IMR-90 (cell line): ENCODE results near the gene IL36B. TPM values are rescaled to one million over a fixed set of nuclear protein-coding genes. Genes with fewer than 3 reads are reported as not detected.

ENCODE experiments used
- ATAC-seq: fragments of 200-7000 bp; cut with Tn5 transposase; 2 replicates; pipeline ENCODE4 v1.9.1; 2020; ENCODE audit warnings: low read depth, mild to moderate bottlenecking, moderate library complexity
- BruUV-seq: library from RNA; stranded (reverse); fragments of 400-500 nt; replicated peaks from 2 replicates; lab custom pipeline; 2021; lab: Mats Ljungman, UMichigan
- CTCF ChIA-PET: fragments of 300-600 bp; formaldehyde crosslinking; extraction: SDS; loops from one replicate; lab custom pipeline; 2021; ENCODE audit warnings: antibody characterized with exemption; lab: Yijun Ruan, JAX
- POLR2A ChIA-PET: fragments of 300-600 bp; sonication (Branson Sonifier 250); formaldehyde crosslinking; loops from one replicate; lab custom pipeline; 2022; ENCODE audit warnings: antibody characterized with exemption; ENCODE audit not compliant: unreplicated experiment; lab: Charles Lee
- DNase-seq: peaks from one replicate; pipeline ENCODE4 v3.0.0; 2013
- H2AFZ ChIP-seq: replicated peaks from 2 replicates; pipeline ENCODE3; 2013; ENCODE audit warnings: low read length, mild to moderate bottlenecking; ENCODE audit not compliant: poor library complexity
- H2AK5ac ChIP-seq: 2 replicates; pipeline ENCODE4 v1.6.1; 2013; ENCODE audit warnings: low read depth, low read length, inconsistent platforms
- H2AK9ac ChIP-seq: replicated peaks from 2 replicates; pipeline ENCODE3; 2013; ENCODE audit warnings: mild to moderate bottlenecking, low read depth, low read length, moderate library complexity; ENCODE audit not compliant: poor library complexity
- H2BK120ac ChIP-seq: 2 replicates; pipeline ENCODE4 v1.6.1; 2013; ENCODE audit warnings: low read depth, low read length, inconsistent platforms
- H2BK15ac ChIP-seq: 3 replicates; pipeline ENCODE4 v1.6.1; 2013; ENCODE audit warnings: low read depth, low read length, inconsistent platforms
- H2BK20ac ChIP-seq: 2 replicates; pipeline ENCODE4 v1.6.1; 2013; ENCODE audit warnings: low read depth, mild to moderate bottlenecking, inconsistent platforms, low read length, moderate library complexity
- H2BK5ac ChIP-seq: 2 replicates; pipeline ENCODE4 v1.6.1; 2013; ENCODE audit warnings: mild to moderate bottlenecking, low read depth, low read length, inconsistent platforms; ENCODE audit not compliant: poor library complexity, severe bottlenecking
- H3K14ac ChIP-seq: replicated peaks from 2 replicates; pipeline ENCODE4 v1.6.1; 2013; ENCODE audit warnings: low read depth, low read length, inconsistent platforms
- H3K18ac ChIP-seq: 2 replicates; pipeline ENCODE4 v1.6.1; 2013; ENCODE audit warnings: low read depth, low read length, control low read depth
- H3K23ac ChIP-seq: 2 replicates; pipeline ENCODE4 v1.6.1; 2013; ENCODE audit warnings: low read depth, low read length, inconsistent platforms
- H3K27ac ChIP-seq: 2 replicates; pipeline ENCODE4 v1.5.1; 2013; ENCODE audit warnings: mild to moderate bottlenecking, control low read depth, low read length; ENCODE audit not compliant: insufficient read depth
- H3K27me3 ChIP-seq: 2 replicates; pipeline ENCODE4 v1.6.1; 2013; ENCODE audit warnings: low read length; ENCODE audit not compliant: control insufficient read depth, insufficient read depth
- H3K36me3 ChIP-seq: 2 replicates; pipeline ENCODE4 v1.6.1; 2013; ENCODE audit warnings: low read length, mixed read lengths; ENCODE audit not compliant: control insufficient read depth, insufficient read depth
- H3K4ac ChIP-seq: 2 replicates; pipeline ENCODE4 v1.6.1; 2013; ENCODE audit warnings: low read depth, low read length, inconsistent platforms
- H3K4me1 ChIP-seq: 2 replicates; pipeline ENCODE4 v1.6.1; 2013; ENCODE audit warnings: low read length, mixed read lengths; ENCODE audit not compliant: control insufficient read depth, insufficient read depth
- H3K4me2 ChIP-seq: 2 replicates; pipeline ENCODE4 v1.6.1; 2013; ENCODE audit warnings: low read depth, mild to moderate bottlenecking, control low read depth, low read length, moderate library complexity
- H3K4me3 ChIP-seq: 2 replicates; pipeline ENCODE4 v1.5.1; 2013; ENCODE audit warnings: low read depth, mild to moderate bottlenecking, control low read depth, low read length, moderate library complexity; ENCODE audit not compliant: insufficient read depth
- H3K56ac ChIP-seq: 2 replicates; pipeline ENCODE4 v1.6.1; 2013; ENCODE audit warnings: low read length, inconsistent platforms; ENCODE audit not compliant: insufficient read depth; ENCODE audit errors: extremely low read depth
- H3K79me1 ChIP-seq, 2 experiments: 2 replicates each; pipeline ENCODE4 v1.6.1; 2013; ENCODE audit warnings: low read length in 2 of 2, inconsistent platforms in 1 of 2, low read depth in 1 of 2
- H3K9ac ChIP-seq: 2 replicates; pipeline ENCODE4 v1.6.1; 2013; ENCODE audit warnings: low read depth, low read length, control low read depth
- H3K9me1 ChIP-seq: 2 replicates; pipeline ENCODE4 v1.6.1; 2013; ENCODE audit warnings: low read length, inconsistent platforms; ENCODE audit not compliant: insufficient read depth
- H3K9me3 ChIP-seq: 2 replicates; pipeline ENCODE4 v1.6.1; 2013; ENCODE audit warnings: low read length; ENCODE audit not compliant: control insufficient read depth, insufficient read depth
- H4K20me1 ChIP-seq: 2 replicates; pipeline ENCODE4 v1.6.1; 2013; ENCODE audit warnings: low read length, inconsistent platforms; ENCODE audit not compliant: insufficient read depth
- H4K5ac ChIP-seq: 2 replicates; pipeline ENCODE4 v1.6.1; 2013; ENCODE audit warnings: mild to moderate bottlenecking, low read depth, low read length, control low read depth
- H4K8ac ChIP-seq, 2 experiments: 2 replicates each; pipeline ENCODE4 v1.6.1; 2013; ENCODE audit warnings: low read depth in 2 of 2, low read length in 2 of 2, control low read depth in 1 of 2, inconsistent platforms in 1 of 2
- H4K91ac ChIP-seq: 2 replicates; pipeline ENCODE4 v1.6.1; 2013; ENCODE audit warnings: low read depth, low read length, inconsistent platforms; ENCODE audit not compliant: insufficient read depth
- BHLHE40 ChIP-seq: fragments of 150-350 bp; IDR thresholded peaks from 2 replicates; pipeline ENCODE4 v1.6.1; 2016; ENCODE audit warnings: mild to moderate bottlenecking, low read depth, low read length
- CEBPB ChIP-seq: IDR thresholded peaks from 2 replicates; pipeline ENCODE4 v1.6.1; 2012; ENCODE audit warnings: low read depth, low read length, improper control_type of control experiment
- CHD1 ChIP-seq: IDR thresholded peaks from 2 replicates; pipeline ENCODE4 v1.6.1; 2012; ENCODE audit warnings: low read depth, low read length, improper control_type of control experiment
- FOS ChIP-seq: fragments of 150-350 bp; IDR thresholded peaks from 2 replicates; pipeline ENCODE4 v1.6.1; 2016; ENCODE audit warnings: low read depth, low read length
- MAFK ChIP-seq: IDR thresholded peaks from 2 replicates; pipeline ENCODE4 v1.6.1; 2012; ENCODE audit warnings: low read depth, low read length, improper control_type of control experiment
- MAZ ChIP-seq: IDR thresholded peaks from 2 replicates; pipeline ENCODE4 v1.6.1; 2012; ENCODE audit warnings: low read depth, mild to moderate bottlenecking, low read length, improper control_type of control experiment, moderate library complexity, borderline replicate concordance
- MXI1 ChIP-seq: IDR thresholded peaks from 2 replicates; pipeline ENCODE4 v1.6.1; 2012; ENCODE audit warnings: low read depth, mild to moderate bottlenecking, low read length, moderate library complexity, borderline replicate concordance
- POLR2A ChIP-seq: IDR thresholded peaks from 2 replicates; pipeline ENCODE4 v1.6.1; 2012; ENCODE audit warnings: mild to moderate bottlenecking, low read depth, low read length
- RAD21 ChIP-seq: IDR thresholded peaks from 2 replicates; pipeline ENCODE4 v1.6.1; 2012; ENCODE audit warnings: low read length, improper control_type of control experiment
- RCOR1 ChIP-seq: IDR thresholded peaks from 2 replicates; pipeline ENCODE4 v1.6.1; 2012; ENCODE audit warnings: mild to moderate bottlenecking, low read length, improper control_type of control experiment; ENCODE audit not compliant: insufficient replicate concordance
- RFX5 ChIP-seq: IDR thresholded peaks from 2 replicates; pipeline ENCODE4 v1.8.0; 2012; ENCODE audit warnings: low read depth, mild to moderate bottlenecking, low read length, moderate library complexity
- SMC3 ChIP-seq: fragments of 150-350 bp; IDR thresholded peaks from 2 replicates; pipeline ENCODE4 v1.6.1; 2016; ENCODE audit warnings: low read depth, mild to moderate bottlenecking, antibody characterized with exemption, low read length, moderate library complexity
- WGBS, 2 experiments: methylation state at CpG; one replicate each; pipeline versions ENCODE4 v1.1.5 to v1.1.7; 2013; ENCODE audit warnings: missing lambda C conversion rate in 2 of 2; ENCODE audit not compliant: insufficient read length in 1 of 2; ENCODE audit errors: extremely low coverage in 2 of 2; 5-methylcytosine and 5-hydroxymethylcytosine counted together
- dilution Hi-C: fragments of 300-500 bp; cut with HindIII; formaldehyde crosslinking; loops from one replicate; pipeline ENCODE4 v1.14.3; 2018; ENCODE audit warnings: low sequenced_read_pairs; ENCODE audit not compliant: unreplicated experiment
- in situ Hi-C: fragments of 300-500 bp; cut with MboI; formaldehyde crosslinking; loops from 3 replicates; pipeline ENCODE4 v1.14.3; 2019; ENCODE audit warnings: low sequenced_read_pairs, inconsistent platforms, mixed read lengths
- intact Hi-C: fragments of 100-400 bp; cut with micrococcal nuclease; formaldehyde crosslinking; loops from 2 replicates; pipeline ENCODE4 v1.10.0; 2022
- polyA plus RNA-seq, 3 experiments: library from polyadenylated mRNA; depleted of rRNA; stranded (reverse); fragments of >200 nt; gene quantifications; 2 replicates each; pipeline ENCODE4 v1.2.3, GENCODE V29; 2012; ENCODE audit warnings: low replicate concordance in 1 of 3
- total RNA-seq: library from RNA; depleted of rRNA; stranded (reverse); fragments of >200 nt; gene quantifications from 2 replicates; pipeline ENCODE4 v1.2.3, GENCODE V29; 2012
- TF ChIP-seq, protein P1 (sequence below): fragments of 150-350 bp; IDR thresholded peaks from 2 replicates; pipeline ENCODE4 v1.6.1; 2016; ENCODE audit warnings: low read depth, mild to moderate bottlenecking, low read length, moderate library complexity, borderline replicate concordance
- TF ChIP-seq, protein P2 (sequence below): conservative IDR thresholded peaks from 2 replicates; pipeline ENCODE4 v1.5.1; 2012; ENCODE audit warnings: mild to moderate bottlenecking, low read depth, low read length, improper control_type of control experiment
- TF ChIP-seq, protein P3 (sequence below): fragments of 150-350 bp; IDR thresholded peaks from 2 replicates; pipeline ENCODE4 v1.6.1; 2017; ENCODE audit warnings: mild to moderate bottlenecking, antibody characterized with exemption, low read length, low read depth

Gene IL36B
- total and polyA plus RNA-seq, 2 of the 4 experiments (the other 2 are of a cell fraction), result not detected

DNA sequence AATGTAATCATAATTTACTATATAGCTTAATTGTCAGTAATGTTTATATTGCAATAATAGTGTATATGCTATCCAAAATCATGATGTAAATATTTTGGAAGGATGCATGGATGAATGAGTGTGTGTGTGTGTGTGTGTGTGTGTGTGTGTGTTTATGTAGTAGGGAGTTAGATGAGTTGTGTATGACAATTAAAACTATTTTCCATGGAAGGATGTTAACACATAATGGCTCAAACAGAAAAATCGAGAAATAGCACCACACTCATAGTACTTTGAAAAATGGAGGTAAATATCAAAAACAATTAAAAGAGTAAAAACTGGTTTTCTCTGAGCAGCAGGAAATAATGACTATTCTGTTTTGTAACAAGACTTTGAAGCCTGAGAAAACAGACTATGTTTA is 55.5 kb downstream of the IL36B start:
- no peaks in the 10 kb centered on the region for H3K36me3 ChIP-seq
- no peak overlapping the region for H4K8ac ChIP-seq
- no peaks in the 10 kb centered on the region for H4K20me1 ChIP-seq
- H3K4ac ChIP-seq, result no peak overlapping the region
- H3K23ac ChIP-seq, result no peak overlapping the region
- no peak overlapping the region for H3K9ac ChIP-seq
- ChIA-PET CTCF (no interaction called here), POLR2A (no interaction called here)
- H3K4me2 ChIP-seq, result no peak overlapping the region
- H3K79me1 ChIP-seq, result no peaks in the 10 kb centered on the region
- H4K5ac ChIP-seq, result no peak overlapping the region
- intact Hi-C loops, result no loop called here
- dilution Hi-C loops, result no loop called here
- TF ChIP-seq MAFK, result no peak
- TF ChIP-seq, protein P1, sequence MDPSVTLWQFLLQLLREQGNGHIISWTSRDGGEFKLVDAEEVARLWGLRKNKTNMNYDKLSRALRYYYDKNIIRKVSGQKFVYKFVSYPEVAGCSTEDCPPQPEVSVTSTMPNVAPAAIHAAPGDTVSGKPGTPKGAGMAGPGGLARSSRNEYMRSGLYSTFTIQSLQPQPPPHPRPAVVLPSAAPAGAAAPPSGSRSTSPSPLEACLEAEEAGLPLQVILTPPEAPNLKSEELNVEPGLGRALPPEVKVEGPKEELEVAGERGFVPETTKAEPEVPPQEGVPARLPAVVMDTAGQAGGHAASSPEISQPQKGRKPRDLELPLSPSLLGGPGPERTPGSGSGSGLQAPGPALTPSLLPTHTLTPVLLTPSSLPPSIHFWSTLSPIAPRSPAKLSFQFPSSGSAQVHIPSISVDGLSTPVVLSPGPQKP, result no peak
- TF ChIP-seq MAZ, result no peak
- TF ChIP-seq CEBPB, result no peak
- TF ChIP-seq, protein P2, sequence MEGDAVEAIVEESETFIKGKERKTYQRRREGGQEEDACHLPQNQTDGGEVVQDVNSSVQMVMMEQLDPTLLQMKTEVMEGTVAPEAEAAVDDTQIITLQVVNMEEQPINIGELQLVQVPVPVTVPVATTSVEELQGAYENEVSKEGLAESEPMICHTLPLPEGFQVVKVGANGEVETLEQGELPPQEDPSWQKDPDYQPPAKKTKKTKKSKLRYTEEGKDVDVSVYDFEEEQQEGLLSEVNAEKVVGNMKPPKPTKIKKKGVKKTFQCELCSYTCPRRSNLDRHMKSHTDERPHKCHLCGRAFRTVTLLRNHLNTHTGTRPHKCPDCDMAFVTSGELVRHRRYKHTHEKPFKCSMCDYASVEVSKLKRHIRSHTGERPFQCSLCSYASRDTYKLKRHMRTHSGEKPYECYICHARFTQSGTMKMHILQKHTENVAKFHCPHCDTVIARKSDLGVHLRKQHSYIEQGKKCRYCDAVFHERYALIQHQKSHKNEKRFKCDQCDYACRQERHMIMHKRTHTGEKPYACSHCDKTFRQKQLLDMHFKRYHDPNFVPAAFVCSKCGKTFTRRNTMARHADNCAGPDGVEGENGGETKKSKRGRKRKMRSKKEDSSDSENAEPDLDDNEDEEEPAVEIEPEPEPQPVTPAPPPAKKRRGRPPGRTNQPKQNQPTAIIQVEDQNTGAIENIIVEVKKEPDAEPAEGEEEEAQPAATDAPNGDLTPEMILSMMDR, result no peak
- TF ChIP-seq BHLHE40, result no peak
- TF ChIP-seq, protein P3, sequence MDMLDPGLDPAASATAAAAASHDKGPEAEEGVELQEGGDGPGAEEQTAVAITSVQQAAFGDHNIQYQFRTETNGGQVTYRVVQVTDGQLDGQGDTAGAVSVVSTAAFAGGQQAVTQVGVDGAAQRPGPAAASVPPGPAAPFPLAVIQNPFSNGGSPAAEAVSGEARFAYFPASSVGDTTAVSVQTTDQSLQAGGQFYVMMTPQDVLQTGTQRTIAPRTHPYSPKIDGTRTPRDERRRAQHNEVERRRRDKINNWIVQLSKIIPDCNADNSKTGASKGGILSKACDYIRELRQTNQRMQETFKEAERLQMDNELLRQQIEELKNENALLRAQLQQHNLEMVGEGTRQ, result no peak
- no peak for TF ChIP-seq RFX5
- TF ChIP-seq RCOR1, result no peak
- no peak for TF ChIP-seq FOS
- no peak for TF ChIP-seq POLR2A
- TF ChIP-seq CHD1, result no peak
- TF ChIP-seq SMC3, result no peak
- TF ChIP-seq RAD21, result no peak
- no peak for TF ChIP-seq MXI1
- H3K27me3 ChIP-seq, result 0 out of 2 replicates have a peak, but pooled peaks cover 1% of the 10 kb centered on the region
- no peak overlapping the region for H4K91ac ChIP-seq
- H3K18ac ChIP-seq, result no peak overlapping the region
- no TSS peak for BruUV-seq
- H2BK20ac ChIP-seq, result no peak overlapping the region
- H2AFZ ChIP-seq, result no peak overlapping the region
- ATAC-seq (no peak), DNase-seq (no peak)
- no peak overlapping the region for H2BK120ac ChIP-seq
- no peak overlapping the region for H2BK5ac ChIP-seq
- H2AK9ac ChIP-seq, result no peak overlapping the region
- H3K4me1 ChIP-seq, result no peaks in the 10 kb centered on the region
- no peak overlapping the region for H3K27ac ChIP-seq
- H3K56ac ChIP-seq, result no peak overlapping the region
- no peak overlapping the region for H3K14ac ChIP-seq
- no CpG with 5 or more reads among the region's 1 CpG for WGBS, 2 experiments
- H3K9me3 ChIP-seq, result peaks cover 3% of the 10 kb centered on the region; the same call in 1 of the 2 replicates
- no peak overlapping the region for H2AK5ac ChIP-seq
- in situ Hi-C loops, result no loop called here
- H3K9me1 ChIP-seq, result no peaks in the 10 kb centered on the region
- no peak overlapping the region for H2BK15ac ChIP-seq
- no peak overlapping the region for H3K4me3 ChIP-seq
